ENCODE measurements around the gene PAM. TPM values are rescaled to one million over a fixed set of nuclear protein-coding genes. Genes with fewer than 3 reads are reported as not detected.

PAM gene
- total RNA-seq, 2 donors from 2014 or later: 2,512 to 4,531 TPM

DNA sequence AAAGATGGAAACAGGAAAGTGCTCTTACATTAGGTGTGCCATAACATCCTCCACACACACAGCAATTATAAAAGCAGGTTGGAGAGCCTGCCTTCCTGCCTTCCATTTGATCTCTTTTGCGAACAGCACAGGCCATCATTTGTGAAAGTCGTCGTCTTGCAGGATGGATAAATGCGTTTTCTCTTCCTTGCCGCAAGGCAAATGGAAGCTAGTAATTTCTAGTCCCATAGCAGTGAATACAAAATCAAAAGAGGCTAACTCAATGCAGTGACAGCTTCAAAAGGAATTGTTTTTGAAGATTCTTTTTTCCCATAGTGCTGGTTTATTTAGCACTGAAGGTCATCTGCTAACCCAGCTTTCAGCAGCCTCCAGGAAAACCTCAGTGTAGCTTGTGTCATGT lies 186.0 kb downstream of the PAM start:
- no peaks in the 10 kb centered on the region for H3K9me3 ChIP-seq
- TF ChIP-seq, protein P1, sequence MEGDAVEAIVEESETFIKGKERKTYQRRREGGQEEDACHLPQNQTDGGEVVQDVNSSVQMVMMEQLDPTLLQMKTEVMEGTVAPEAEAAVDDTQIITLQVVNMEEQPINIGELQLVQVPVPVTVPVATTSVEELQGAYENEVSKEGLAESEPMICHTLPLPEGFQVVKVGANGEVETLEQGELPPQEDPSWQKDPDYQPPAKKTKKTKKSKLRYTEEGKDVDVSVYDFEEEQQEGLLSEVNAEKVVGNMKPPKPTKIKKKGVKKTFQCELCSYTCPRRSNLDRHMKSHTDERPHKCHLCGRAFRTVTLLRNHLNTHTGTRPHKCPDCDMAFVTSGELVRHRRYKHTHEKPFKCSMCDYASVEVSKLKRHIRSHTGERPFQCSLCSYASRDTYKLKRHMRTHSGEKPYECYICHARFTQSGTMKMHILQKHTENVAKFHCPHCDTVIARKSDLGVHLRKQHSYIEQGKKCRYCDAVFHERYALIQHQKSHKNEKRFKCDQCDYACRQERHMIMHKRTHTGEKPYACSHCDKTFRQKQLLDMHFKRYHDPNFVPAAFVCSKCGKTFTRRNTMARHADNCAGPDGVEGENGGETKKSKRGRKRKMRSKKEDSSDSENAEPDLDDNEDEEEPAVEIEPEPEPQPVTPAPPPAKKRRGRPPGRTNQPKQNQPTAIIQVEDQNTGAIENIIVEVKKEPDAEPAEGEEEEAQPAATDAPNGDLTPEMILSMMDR (IDR thresholded peaks at IDR 0.05): no peak
- H3K27me3 ChIP-seq: no peaks in the 10 kb centered on the region
- H3K36me3 ChIP-seq: peaks cover 19% of the 10 kb centered on the region
- H3K27ac ChIP-seq: peak overlapping the region in 1 of 2 donors; percentile 57
- H3K4me3 ChIP-seq: no peak overlapping the region
- peaks cover 0 to 21% of the 10 kb centered on the region in 2 donors for H3K4me1 ChIP-seq
- DNase-seq (ENCODE audit: low spot score): no peak

DNA sequence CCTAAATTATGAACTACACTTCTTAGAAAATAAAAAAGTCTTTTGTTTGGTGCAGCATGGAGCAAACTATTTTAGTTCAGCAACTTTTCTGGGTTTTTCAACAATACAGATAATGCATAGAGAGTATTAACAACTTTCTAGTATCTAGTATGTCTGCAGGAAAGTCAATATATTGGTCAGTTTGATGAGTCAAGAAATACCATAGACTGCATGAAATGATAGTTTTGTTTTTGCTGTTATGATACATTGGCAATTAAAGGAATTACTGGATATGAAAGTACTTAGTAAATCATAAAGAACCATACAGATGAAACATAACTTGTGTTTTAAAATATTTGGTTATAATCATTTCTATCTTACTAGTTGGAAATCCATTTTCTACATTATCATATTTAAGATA lies 191.3 kb downstream of the PAM start:
- Histone ChIP-seq H3K27me3 (no peaks in the 10 kb centered on the region), H3K27ac (peak overlapping the region in 1 of 2 donors; percentile 36), H3K4me3 (no peak overlapping the region), H3K9me3 (no peaks in the 10 kb centered on the region), H3K4me1 (peaks cover 0 to 11% of the 10 kb centered on the region in 2 donors), H3K36me3 (peaks cover 66% of the 10 kb centered on the region)
- TF ChIP-seq, protein P1 (IDR thresholded peaks at IDR 0.05): no peak
- no peak for DNase-seq (ENCODE audit: low spot score)

DNA sequence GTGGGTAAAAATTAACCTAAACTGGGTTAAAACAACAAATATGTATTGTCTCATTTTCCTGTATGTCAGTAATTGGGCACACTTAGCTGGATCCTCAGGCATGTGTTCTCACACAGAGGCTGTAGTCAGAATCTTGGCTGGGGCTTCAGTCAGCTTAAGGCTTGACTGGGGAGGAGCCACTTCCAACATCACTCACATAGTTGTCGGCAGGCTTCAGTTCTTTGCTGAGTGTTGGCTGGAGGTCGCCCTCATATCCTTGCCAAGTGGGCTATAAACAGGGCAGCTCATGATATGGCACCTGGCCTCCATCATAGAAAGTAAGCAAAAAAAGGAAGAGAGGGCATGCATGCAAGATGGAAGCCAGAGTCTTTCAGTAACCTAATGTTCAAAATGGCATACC lies 191.9 kb downstream of the PAM start:
- Histone ChIP-seq H3K27me3 (no peaks in the 10 kb centered on the region), H3K27ac (peak overlapping the region in 1 of 2 donors; percentile 36), H3K4me3 (no peak overlapping the region), H3K9me3 (no peaks in the 10 kb centered on the region), H3K4me1 (peaks cover 0 to 11% of the 10 kb centered on the region in 2 donors), H3K36me3 (peaks cover 72% of the 10 kb centered on the region)
- no peak for DNase-seq (ENCODE audit: low spot score)
- TF ChIP-seq, protein P1 (IDR thresholded peaks at IDR 0.05): no peak

DNA sequence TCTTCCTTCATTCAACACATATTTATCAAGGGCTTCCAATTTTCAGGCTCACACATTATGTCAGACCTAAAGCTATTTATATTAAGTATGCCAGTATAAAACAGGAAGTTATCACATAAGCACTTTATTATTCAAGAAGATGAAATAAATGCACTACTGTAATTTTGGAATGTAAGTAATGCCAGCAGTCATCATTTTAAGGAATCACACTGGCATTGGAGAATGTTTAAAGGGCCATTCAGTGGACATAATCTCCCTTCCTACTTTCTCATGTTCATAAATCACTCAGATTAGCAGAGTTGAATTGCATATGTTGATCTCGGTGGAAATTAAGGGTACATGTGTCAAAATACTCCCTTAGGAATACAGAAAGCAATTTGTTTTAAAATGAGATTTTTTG lies 200.4 kb downstream of the PAM start:
- Histone ChIP-seq H3K36me3 (peaks cover 47% of the 10 kb centered on the region), H3K27me3 (no peaks in the 10 kb centered on the region), H3K9me3 (no peaks in the 10 kb centered on the region), H3K4me1 (peaks cover 0 to 18% of the 10 kb centered on the region in 2 donors), H3K4me3 (no peak overlapping the region), H3K27ac (no peak overlapping the region)
- no peak for DNase-seq (ENCODE audit: low spot score)
- TF ChIP-seq, protein P1 (IDR thresholded peaks at IDR 0.05): no peak

DNA sequence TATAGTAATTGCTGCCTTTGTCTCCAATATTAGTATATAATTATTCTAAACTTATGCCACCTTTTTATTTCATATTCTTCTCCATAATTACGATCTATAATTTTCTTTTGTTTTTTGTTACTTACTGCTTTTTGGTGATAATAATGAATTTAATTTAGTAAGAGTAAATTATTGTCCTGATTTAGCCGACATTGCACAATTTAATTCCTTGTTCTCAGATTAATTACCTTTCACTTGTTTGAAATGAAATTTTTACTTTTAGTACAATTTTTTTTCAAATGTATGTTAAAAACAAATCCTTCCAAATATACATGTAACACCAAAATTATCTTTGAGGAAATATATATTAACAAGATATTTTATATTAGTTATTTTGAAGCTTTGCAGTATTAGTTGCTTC lies 201.5 kb downstream of the PAM start:
- peaks cover 0 to 18% of the 10 kb centered on the region in 2 donors for H3K4me1 ChIP-seq
- H3K27me3 ChIP-seq: no peaks in the 10 kb centered on the region
- no peak overlapping the region for H3K4me3 ChIP-seq
- no peaks in the 10 kb centered on the region for H3K9me3 ChIP-seq
- TF ChIP-seq, protein P1 (IDR thresholded peaks at IDR 0.05): no peak
- DNase-seq (ENCODE audit: low spot score): no peak
- H3K36me3 ChIP-seq: peaks cover 47% of the 10 kb centered on the region
- H3K27ac ChIP-seq: no peak overlapping the region

DNA sequence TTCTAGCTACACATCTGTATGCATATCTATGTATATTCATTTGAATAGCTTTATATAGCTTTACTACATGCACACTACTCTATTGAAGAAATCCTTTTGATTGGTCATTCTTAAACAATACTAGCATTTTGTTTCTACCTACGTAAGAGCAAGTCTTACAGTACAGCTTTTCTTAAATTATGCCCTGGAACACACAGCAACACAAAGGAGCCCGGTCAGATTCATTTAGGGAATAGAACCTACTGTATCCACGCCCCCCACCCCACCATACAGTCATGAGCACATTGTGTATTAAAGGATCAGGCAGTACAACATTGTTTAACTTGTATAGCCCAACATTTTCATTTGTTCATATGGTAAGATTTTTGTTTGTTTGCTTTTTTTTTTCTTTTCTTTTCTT lies 202.0 kb downstream of the PAM start:
- H3K9me3 ChIP-seq: no peaks in the 10 kb centered on the region
- DNase-seq (ENCODE audit: low spot score): no peak
- H3K4me3 ChIP-seq: no peak overlapping the region
- peaks cover 47% of the 10 kb centered on the region for H3K36me3 ChIP-seq
- no peaks in the 10 kb centered on the region for H3K27me3 ChIP-seq
- peak overlapping the region in 1 of 2 donors; percentile 68 for H3K27ac ChIP-seq
- H3K4me1 ChIP-seq: peaks cover 0 to 18% of the 10 kb centered on the region in 2 donors
- TF ChIP-seq, protein P1 (IDR thresholded peaks at IDR 0.05): no peak
